ENCODE results near the gene HNF1B. TPM values are rescaled to one million over a fixed set of nuclear protein-coding genes. Genes with fewer than 3 reads are reported as not detected.
A peak's percentile ranks its signal among the peaks of the same experiment; 100 is the strongest.

The HNF1B gene
- total RNA-seq, 2 donors from 2014 or later: 22.3 to 37.6 TPM

DNA sequence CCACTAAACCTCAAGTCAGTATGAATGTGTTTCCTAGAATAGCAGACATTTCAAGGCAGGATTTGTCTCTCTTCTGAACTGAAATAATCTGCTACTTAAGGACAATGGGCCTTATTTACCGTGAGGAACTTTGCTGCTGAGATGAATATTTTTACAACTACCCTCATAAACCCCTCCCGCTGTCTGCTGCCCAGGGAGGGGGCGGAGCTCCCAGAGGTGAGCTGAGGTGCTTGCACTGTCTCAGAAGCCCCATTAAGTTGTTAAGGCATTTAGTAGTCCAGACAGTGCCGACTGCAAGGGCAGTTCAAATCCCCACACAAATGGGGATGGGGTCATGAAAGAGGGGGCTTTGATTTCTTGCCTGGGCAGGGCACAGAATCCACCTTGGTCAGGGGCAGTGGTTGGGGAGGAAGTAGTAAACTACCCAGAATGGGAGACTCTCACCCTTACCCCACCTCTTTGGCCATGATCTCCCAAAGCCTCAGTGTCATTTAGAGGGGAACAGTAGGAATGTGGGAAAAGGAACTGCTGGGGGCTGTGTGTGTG lies 19.2 kb downstream of the HNF1B start:
- ATAC-seq: no peak
- H3K36me3 ChIP-seq (replicated peaks in 1 of 2; ENCODE audit: insufficient read depth in 1 of 2, low read depth in 2 of 2): peaks cover 0 to 3% of the 10 kb centered on the region in 2 donors
- H3K9me3 ChIP-seq: no peaks in the 10 kb centered on the region
- intact Hi-C loops (cut with DNase I): no loop called here
- H3K4me3 ChIP-seq: no peak overlapping the region
- H3K4me1 ChIP-seq: peaks cover 80% of the 10 kb centered on the region
- peak in 2 of 4 donors; percentile 15 to 30 for DNase-seq
- 50 to 54% methylated on average over 4 of the region's 4 CpGs for WGBS, 2 donors
- TF ChIP-seq POLR2A (IDR thresholded peaks at IDR 0.05): no peak
- TF ChIP-seq, protein P1, sequence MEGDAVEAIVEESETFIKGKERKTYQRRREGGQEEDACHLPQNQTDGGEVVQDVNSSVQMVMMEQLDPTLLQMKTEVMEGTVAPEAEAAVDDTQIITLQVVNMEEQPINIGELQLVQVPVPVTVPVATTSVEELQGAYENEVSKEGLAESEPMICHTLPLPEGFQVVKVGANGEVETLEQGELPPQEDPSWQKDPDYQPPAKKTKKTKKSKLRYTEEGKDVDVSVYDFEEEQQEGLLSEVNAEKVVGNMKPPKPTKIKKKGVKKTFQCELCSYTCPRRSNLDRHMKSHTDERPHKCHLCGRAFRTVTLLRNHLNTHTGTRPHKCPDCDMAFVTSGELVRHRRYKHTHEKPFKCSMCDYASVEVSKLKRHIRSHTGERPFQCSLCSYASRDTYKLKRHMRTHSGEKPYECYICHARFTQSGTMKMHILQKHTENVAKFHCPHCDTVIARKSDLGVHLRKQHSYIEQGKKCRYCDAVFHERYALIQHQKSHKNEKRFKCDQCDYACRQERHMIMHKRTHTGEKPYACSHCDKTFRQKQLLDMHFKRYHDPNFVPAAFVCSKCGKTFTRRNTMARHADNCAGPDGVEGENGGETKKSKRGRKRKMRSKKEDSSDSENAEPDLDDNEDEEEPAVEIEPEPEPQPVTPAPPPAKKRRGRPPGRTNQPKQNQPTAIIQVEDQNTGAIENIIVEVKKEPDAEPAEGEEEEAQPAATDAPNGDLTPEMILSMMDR (IDR thresholded peaks at IDR 0.05): no peak
- H3K27ac ChIP-seq: peak overlapping the region; percentile 9 to 78 (median 74)
- no peaks in the 10 kb centered on the region for H3K27me3 ChIP-seq

DNA sequence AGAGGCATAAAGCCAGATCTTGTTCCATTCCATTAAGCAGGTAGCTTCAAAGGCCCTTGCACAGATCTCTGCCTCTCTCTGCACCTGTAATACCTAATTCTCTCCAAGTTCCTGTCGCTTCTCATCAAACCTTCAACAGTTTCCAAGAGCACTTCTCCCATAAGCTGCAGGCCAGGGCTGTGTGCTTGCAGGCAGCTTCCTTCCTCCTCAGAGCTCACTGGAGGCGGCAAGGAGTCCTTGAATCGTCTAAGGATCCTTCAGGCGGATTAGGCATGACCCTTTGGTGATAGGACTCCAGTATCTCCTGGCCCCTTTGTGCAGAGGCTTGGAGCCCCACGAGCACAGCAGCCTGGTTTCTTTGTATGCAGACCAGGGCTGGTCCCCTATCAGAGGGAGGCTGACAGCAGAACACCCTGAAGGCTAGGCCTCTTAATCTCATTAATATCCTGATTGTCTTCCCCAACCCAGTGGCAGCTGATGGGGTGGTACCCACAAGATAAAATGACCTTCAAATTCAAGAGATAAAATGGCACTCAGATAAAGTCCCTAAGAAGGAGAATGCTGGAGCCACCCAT lies 19.8 kb downstream of the HNF1B start:
- no peak overlapping the region for H3K4me3 ChIP-seq
- DNase-seq: peak in 1 of 4 donors; percentile 35
- peaks cover 0 to 3% of the 10 kb centered on the region in 2 donors for H3K36me3 ChIP-seq (replicated peaks in 1 of 2; ENCODE audit: insufficient read depth in 1 of 2, low read depth in 2 of 2)
- TF ChIP-seq, protein P1 (IDR thresholded peaks at IDR 0.05): no peak
- TF ChIP-seq POLR2A (IDR thresholded peaks at IDR 0.05): no peak
- H3K27me3 ChIP-seq: no peaks in the 10 kb centered on the region
- ATAC-seq: peak; percentile 8
- H3K4me1 ChIP-seq: peaks cover 76% of the 10 kb centered on the region
- WGBS, 2 donors: 33 to 36% methylated on average over 3 to 5 of the region's 5 CpGs
- intact Hi-C loops (cut with DNase I): no loop called here
- H3K9me3 ChIP-seq: no peaks in the 10 kb centered on the region
- peak overlapping the region in 3 of 4 donors; percentile 73 to 78 (median 75) for H3K27ac ChIP-seq

DNA sequence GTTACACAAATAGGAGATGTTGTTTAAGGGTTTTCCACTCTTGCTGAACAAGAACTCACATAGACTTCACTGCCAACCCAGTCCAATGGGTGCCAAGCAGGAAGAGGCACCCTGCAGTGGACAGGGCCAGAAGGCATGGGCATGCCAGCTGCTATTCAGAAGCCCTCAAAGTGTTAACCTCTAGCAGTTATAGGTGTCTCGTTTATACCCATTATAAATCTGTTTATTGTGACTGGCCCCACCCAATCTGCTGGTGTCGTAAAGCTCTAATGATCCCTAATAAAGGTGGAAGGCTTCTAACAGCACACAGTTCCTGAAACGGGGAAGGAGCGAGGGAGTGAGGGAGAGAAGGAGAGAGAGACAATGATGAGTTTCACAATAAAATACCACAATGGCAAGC lies 23.9 kb downstream of the HNF1B start:
- Histone ChIP-seq H3K27me3 (no peaks in the 10 kb centered on the region), H3K27ac (peak overlapping the region in 3 of 4 donors; percentile 20 to 91 (median 23)), H3K36me3 (replicated peaks in 1 of 2; ENCODE audit: insufficient read depth in 1 of 2, low read depth in 2 of 2) (peaks cover 0 to 3% of the 10 kb centered on the region in 2 donors), H3K4me1 (peaks cover 67% of the 10 kb centered on the region), H3K4me3 (no peak overlapping the region), H3K9me3 (no peaks in the 10 kb centered on the region)
- no peak for ATAC-seq
- 47 to 61% methylated on average over 4 of the region's 4 CpGs for WGBS, 2 donors
- TF ChIP-seq POLR2A (IDR thresholded peaks at IDR 0.05): no peak
- TF ChIP-seq, protein P1 (IDR thresholded peaks at IDR 0.05): no peak
- no peak for DNase-seq
- intact Hi-C loops (cut with DNase I): no loop called here

DNA sequence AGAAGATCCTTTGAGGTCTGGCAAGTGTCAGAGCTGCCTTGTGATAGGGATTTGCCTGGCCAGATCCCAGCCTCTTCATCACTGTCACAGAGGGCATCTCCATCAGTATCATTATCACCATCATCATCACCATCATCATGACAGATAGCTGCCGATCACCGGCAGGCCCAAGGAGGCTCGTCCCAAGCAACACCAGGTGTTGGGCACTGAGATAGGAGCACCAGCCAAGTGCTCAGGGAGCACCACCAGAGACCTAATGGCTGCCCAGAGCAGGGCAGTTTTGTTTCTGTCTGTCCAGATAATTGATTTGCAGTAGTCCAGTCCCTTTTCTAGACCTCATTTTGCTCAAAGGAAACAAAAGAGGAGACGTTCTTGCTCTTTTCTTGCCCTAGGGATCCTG lies 25.0 kb downstream of the HNF1B start:
- DNase-seq (no peak), ATAC-seq (no peak)
- TF ChIP-seq POLR2A (IDR thresholded peaks at IDR 0.05): no peak
- TF ChIP-seq, protein P1 (IDR thresholded peaks at IDR 0.05): no peak
- intact Hi-C loops (cut with DNase I): no loop called here
- peaks cover 0 to 3% of the 10 kb centered on the region in 2 donors for H3K36me3 ChIP-seq (replicated peaks in 1 of 2; ENCODE audit: insufficient read depth in 1 of 2, low read depth in 2 of 2)
- H3K27me3 ChIP-seq: no peaks in the 10 kb centered on the region
- H3K9me3 ChIP-seq: no peaks in the 10 kb centered on the region
- H3K4me3 ChIP-seq: no peak overlapping the region
- H3K4me1 ChIP-seq: peaks cover 67% of the 10 kb centered on the region
- H3K27ac ChIP-seq: peak overlapping the region in 2 of 4 donors; percentile 57 to 91
- 89 to 92% methylated on average over 4 of the region's 4 CpGs for WGBS, 2 donors
